GM19438 (cell line): Measurements from ENCODE around the gene FNDC5.

Source experiments
- ATAC-seq: cut with Tn5 transposase; IDR thresholded peaks from one replicate; pipeline ENCODE4 v1.9.1; 2021; ENCODE audit warnings: low read depth; ENCODE audit not compliant: unreplicated experiment

Gene FNDC5

DNA sequence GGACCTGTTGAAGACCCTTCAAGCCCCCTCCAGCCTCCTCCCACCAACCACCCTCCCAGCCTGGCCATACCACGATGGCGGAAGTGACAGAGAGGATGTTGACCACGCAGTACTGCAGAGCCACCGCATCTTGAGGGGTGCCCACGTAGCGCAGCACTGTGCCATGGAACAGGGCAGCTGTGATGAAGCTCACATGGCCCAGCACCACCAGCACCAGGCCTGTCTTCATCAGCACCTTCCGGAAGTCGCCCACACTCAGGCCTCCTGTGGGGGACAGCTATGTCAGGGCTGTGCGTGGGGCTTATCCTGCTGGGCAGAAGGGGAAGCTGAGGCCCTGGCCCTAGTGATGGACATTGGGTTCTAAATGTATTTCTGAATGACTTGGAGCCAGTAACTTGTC lies 27.3 kb upstream of the FNDC5 start:
- no peak for ATAC-seq

DNA sequence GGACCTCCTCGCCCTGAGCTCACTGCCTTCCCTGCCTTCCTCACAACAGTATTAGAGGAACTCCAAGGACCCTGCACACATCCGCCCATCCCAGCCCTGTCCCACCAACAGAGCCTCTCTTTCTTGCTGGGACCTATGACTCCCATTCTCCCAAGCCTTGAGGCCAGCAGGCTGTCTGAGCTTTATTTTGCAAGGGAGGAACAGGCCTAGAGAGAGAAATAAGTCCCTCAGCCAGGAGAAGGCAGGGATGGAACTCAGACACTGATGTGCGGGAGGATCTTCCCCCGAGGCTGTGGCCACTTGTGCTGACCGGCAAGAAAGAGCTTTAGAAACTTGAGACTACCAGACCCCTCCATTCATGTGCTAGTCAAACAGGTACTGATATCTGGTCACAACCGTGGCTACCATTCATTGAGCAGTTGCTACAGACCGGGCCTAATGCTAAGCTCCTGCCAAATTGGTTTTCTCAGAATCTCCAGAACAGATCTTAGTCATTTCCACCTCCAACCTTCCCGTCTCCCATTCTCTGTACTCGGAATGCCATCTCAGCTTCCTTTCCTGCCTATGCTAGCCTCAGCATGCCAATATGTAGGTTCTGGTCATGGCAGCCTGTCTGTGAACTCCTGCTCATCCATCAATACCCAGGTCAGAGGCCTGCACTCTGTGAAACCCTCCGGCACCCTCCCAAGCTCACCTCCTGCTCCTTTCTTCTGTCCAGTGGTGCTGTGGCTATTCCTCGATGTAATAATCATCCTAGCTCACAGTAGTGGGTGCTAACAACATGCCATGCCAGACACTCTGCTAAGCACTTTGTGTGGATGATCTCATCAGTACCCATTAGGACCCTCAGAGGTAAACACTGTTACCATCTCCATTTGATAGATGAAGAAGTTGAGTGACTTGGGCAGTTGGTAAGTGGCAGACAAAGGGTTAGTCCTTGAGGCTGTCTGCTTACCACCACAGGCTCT lies 26.7 kb upstream of the FNDC5 start:
- ATAC-seq: no peak

DNA sequence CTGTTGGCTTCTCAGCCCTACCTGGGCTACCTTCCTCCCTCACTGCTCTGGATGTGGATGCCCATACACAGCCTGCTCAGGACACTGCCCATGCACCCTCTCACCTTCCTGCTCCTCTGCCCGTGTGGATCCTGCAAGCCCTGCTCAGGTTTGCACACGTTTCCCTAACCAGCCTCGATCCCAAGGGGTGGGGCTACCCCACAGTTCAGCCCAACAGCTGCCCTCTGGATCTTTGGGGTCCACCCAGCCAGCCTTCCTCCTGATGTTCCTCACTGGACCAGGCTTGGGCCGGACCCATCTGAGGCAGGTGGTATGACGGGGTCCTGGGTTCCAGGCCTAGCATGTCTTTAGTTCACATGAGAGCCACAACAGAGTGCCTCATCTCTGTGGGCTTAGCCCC lies 25.7 kb upstream of the FNDC5 start:
- no peak for ATAC-seq

DNA sequence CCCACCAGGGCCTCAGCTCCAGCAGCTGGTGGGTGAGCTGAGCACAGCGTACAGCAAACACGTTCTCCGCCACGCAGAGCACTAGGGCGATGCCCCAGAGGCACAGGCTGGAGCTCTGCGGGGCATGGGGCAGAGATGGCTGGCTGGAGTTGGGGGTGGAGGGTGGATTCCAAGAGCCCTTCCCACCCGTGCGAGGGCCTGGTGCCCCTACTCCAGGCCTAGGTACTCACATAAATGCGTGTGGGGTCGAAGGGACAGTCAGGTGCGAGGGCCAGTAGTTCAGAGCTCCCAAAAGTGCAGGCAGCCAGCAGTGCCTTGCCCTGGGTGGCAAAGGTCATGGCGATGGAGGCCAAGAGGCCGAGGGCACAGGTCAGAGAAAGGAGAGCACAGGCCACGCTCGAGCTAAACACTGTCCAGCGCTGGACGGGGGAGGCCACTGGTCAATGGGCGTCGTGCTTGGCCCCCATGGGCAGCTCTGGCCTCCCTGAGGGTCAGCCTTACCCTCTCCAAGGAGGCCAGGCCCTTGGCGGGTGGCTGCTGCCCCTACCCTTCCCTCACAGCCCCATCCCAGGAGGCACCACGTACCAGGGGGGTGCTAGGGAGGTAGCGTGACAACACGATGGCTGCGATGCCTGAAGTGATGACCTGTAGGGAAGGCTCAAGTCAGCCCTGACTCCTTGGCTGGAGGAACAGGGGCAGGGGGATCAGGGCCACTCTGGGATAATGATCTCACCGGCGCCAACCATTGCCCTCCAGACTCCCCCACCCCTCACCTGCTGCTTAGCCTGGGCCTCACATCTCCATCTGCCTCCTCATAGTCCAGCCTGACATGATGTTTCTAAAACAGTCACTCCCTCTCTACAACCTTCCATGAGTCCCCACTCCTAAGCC lies 24.9 kb upstream of the FNDC5 start:
- ATAC-seq: no peak

DNA sequence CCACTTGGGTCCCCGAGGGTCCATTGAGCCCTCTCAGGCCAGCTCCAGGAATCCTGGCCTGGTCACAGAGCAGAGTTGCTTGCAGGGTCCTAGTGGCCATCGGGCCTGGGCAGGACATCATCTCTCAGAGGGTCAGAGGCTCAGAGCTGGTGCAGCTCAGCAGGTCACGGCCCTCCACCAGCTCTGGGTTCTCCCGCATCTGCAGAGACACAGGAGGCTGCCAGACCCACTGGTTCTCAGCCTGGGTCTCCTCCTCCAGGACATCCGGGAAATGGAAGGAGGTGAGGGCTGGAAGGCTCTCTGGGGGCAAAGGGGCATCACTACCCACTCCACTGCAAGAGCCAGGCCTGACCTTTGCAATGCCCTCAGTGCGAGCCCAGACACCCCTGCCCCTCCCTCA lies 24.0 kb upstream of the FNDC5 start:
- no peak for ATAC-seq

DNA sequence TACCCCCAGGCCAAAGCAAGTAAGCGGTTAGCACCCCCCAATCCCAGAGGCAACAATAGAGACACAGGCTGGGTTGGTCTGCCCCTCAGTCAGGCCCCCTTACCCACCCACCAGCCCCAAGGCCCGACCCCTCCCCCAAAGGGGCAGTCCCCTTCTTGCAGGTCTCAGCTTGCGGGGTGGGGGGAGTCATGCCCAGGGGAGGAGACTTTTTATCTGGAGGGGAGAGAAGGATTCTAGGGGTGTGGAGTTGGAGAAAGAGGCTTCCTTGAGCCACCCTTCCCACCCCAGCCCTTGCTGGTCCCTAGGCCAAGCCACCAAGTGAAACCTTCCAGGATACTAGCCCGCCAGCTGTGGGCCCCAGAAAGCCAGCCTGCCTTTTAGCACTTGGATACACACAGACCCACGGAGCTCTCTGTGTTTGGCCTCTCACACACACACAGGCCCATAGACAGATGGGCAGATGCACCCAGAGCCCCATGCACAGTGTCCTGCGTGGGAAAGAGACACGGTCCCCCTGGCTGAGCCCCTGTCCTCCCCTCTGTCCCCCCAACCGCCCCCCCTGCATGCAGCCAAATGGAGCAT lies 23.4 kb upstream of the FNDC5 start:
- no peak for ATAC-seq

DNA sequence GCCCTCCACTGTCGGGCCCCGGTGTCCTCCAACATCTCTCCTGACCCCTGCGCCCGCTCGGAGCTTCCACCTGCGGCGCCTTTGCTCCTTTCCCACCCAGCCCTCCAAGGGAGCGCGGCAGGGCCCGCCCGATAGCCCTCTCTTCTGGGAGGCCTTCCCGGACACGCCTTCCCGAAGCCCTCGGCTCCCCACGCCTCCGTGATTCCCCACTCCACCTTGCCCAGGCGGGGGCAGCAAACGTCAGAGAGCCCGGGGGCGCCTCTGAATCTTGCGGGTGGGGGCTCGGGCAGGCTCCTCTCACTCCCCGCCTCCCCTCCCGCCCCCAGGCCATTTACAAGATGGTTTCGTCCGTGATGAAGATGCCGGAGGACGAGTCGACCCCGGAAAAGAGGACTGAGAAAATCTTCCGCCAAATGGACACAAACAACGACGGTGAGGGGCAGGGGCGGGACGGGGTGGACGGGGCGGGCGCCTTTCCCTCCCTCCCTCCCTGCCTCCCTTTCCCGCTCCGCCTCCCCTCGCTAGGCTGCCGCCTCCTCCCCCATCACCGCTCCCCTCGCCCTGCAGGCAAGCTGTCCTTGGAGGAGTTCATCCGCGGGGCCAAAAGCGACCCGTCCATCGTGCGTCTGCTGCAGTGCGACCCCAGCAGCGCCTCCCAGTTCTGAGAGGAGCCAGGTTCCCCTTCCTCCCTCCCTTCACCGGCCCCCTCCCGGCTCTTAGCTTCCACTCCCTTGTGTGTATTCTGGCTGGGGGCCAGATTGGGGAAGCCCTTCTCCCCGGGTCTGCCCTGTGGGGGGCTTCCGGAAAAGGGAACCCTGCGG lies 22.7 kb upstream of the FNDC5 start:
- no peak for ATAC-seq

DNA sequence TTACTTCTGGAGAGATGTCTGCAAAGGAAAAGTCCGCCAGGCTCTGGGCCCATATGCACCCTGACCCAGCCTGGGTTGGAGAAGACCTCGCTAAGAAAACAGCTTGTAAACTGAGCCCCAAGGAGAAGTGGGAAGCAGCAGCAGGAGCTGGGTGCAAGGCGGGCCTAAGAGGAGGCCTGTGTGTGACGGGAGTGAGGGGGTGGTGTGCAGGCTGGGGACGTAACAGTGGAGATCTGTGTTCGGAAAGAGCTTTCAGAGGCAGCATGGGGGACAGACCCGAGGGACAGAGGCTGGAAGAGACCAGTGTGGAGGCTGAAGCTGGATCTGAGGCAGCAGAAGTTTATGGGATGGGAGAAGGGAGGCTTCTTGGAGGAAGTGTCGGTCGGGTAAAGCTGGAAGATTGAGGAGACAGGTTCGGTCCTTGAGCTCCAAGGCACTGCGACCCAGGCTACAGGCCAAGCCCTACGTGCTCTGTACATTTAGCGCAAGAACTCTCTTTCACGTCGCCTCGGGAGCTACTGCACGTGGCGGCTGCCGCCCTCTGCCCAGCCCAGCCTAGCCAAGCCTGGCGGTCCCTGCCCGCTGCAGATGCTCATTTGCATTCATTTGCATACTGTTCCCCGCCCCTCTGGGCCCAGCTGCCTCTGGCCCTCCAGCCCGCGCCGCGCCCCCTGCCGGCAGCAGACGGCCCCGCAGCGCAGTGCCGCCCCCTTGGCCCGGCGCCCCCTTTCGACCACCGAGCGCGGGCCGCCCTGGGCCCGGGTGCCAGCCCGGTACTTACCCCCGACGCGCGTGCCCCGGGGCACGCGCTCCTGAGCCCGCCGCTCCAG lies 21.9 kb upstream of the FNDC5 start:
- no peak for ATAC-seq

DNA sequence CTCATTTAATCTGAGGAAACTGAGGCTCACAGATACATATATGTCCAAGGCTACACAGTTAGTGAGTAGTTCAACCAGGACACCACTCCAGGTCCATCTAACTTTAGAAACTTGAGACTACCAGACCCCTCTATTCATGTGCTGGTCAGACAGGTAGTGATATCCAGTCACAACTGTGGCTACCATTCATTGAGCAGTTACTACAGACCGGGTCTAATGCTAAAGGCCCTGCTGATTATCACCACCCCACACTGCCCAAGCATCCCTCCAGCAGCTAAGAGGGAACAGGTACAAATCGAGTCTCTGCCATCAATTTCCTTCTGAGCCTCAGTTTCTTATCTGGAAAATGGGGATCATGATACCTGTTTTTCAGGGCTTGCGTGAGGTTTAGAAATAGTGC lies 20.9 kb upstream of the FNDC5 start:
- ATAC-seq: no peak

DNA sequence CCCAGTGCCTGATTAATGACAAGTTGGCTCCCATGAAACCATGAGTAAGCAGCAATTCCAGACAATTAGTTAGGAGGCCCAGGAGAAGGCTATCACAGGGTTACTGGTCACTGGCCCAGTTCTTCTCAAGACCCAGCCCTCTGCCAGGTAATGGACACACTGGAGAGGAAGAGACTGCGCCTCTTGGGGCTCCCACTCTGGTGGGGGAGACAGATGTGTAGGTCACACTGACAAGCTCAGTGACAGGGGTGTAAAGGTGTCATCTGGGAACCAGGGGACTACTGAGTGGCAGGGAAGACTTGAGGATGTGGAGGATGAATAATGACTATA lies 20.5 kb upstream of the FNDC5 start:
- no peak for ATAC-seq

DNA sequence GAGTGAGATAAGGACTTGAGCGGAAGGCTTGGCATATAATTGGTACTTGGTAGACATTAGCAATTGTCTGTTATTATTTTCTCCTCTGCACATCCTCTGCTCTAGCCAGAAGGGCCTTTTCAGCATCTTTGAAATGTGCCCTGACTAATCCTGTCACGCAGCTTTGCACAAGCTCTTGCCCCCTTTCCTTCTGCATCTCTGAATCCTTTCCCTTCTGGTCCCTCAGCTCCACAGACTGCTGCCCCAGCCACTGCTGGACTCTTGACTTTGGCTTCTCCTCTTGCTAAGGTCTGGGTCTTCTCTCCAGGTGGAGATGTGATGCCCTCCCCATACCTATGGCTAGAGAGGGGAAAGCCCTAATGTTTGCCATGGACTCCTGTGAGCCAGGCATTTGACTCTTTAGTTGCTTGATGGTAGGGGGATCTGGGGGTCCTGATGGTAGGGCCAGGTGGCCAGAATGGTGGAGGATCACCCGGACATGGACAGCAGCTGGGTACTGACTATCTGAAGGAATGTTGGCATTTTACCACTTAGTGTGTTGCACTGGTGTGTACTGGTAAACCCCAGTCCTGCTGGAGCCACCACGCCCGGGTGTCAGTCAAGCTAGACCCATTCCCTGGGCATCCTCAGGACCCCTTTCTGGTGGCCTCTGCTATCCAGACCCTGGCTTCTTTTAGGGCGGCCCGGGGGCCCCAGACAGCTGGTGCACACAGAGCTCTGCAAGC lies 20.0 kb upstream of the FNDC5 start:
- ATAC-seq: no peak

DNA sequence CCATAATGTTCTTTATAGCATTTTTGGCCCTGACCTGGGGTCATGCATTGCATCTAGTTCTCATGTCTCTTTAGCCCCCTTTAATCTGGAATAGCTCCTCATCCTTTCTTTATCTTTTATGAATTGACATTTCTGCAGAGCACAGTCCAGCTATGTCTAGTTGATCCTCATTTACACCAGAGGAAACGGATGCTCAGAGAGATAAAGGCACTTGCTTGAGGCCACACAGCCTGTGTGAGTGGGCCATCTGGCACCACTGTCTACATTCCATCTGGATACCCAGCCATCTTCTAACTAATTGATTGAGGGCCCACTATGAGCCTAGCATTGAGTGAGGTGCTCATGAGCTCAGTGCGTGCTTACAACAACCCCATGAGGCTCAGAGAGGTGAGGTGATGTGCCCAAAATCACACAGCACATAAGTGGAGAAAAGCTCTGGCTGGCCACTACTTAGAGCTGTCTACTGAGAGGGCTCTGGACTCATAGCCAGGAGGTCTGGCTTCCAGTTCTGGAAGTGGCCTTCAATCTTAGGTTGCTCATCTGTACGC lies 19.1 kb upstream of the FNDC5 start:
- no peak for ATAC-seq

DNA sequence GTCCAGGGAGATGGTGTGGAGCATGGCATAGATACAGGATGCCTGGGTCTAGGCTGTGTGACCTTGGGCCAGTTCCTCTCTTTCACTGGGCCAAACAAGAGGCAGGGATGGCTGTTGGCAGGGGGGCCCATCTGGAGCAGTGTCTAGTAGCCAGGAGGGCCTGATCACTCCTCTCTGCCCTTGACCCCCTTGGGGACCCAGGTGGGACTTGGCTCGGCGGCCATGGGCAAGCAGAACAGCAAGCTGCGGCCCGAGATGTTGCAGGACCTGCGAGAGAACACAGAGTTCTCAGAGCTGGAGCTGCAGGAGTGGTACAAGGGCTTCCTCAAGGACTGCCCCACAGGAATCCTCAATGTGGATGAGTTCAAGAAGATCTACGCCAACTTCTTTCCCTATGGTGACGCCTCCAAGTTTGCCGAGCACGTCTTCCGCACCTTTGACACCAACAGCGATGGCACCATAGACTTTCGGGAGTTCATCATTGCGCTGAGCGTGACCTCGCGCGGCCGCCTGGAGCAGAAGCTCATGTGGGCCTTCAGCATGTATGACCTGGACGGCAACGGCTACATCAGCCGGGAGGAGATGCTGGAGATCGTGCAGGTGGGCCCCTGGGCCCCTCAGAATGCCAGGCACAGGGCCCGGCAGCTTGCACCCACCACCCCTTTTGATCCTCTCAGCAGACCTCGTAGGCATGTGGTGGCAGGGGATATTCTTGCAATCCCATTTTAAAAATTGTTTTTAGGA lies 18.1 kb upstream of the FNDC5 start:
- ATAC-seq: no peak

DNA sequence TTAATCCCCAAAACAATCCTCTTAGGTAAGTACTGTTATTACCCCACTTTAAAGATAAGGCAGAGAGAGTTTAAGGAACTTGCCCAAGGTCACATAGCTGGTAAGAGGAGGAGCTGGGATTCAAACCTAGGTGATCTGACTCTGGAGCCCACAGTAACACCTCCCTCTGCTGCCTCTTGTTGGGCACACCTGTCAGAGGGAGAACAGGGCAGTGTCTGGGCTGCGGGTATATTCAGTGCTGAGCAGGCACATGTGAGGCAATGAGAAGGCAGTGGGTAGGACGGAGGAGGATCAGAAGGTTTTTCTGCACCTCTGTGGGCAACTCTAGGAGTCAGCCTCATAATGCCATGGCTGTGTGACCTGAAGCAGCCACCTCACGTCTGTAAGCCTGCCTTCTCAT lies 17.4 kb upstream of the FNDC5 start:
- no peak for ATAC-seq

DNA sequence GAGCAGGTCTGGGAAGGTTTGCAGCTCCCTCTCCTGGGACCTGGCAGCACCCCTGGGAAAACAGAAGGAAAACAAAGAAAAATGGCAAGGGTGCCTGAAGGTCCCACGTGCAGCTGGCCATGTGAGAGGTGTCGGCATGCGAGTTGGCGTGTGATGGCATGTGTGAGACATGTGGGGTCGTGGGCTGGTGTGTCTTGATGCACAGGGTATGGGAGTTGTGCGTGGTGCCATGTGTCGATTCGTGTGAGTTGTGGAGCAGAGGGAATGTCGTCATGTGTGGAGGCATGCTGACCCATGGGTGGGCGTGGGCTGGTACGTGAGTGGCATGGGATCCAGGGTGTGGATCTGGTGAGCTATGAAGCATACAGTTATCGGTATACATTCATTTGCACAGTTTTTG lies 16.9 kb upstream of the FNDC5 start:
- ATAC-seq: no peak

DNA sequence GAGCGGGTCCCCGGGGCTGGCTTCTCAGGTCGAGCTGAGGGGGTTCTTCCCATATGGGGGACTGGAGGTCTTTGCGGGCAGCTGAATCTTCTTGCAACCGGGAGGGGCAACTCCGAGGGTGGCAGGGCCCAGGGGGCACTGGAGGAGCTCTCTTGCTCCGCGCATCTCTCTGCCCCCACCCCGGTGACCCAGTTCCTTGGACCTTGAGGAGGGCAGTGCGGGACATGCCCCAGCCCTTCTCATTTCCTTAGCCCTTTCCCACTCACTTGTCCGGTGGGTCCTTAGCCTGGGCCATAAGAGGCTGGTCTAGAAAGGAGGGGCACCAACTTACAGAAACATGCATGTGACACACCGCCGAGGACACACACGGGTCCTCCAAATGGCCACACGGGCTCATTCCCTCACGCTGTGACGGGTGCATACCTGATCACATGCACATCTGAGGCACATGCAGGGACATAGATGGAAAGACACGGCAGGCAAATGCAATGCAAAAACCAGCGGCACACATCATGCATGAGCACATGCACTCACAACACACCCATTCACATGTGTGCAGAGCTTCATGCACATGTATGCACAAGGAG lies 16.2 kb upstream of the FNDC5 start:
- ATAC-seq: no peak

DNA sequence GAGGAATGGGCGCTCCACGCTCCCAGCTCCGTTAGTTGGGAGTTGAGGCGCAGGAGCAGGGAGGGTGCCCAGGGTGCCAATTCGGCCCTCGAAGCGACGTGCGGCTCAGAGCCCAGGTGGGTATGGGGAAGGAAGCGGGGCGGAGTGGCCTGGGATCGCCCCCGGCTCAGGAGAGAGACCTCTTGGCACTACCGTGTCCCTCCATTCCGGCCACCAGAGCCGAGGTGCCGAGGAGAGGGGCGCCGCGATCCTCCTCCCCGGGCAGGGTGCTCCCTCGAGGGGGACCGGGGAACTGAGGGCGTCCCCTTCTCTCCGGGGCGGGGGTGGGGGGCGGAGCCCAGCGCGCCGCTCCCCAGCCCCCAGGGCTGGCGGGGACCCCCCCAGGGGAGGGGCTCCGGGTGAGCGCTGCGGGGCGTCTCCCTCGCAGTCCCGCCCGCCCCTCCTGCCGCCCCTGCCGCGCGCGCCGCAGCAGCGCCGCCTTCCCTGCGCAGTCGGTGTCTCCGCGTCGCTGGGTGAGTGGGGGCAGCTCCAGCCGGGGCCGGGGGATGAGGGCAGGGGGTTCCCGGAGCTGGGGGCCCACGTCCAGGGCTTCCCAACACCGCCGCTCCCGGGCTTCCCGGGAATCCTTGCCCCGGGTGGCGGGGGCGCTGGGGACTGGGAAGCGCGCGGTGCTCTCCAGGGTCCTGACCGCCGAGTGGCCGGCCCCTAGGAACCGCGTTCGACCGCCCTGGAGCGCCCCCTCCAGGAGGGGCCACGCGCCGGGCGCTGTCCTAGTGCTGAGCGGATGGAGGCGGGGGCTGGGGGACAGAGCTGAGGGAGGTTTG lies 15.5 kb upstream of the FNDC5 start, which contains the start of gene HPCA:
HPCA (plus strand) TSS at position 488 of the 824 bp plus-strand sequence. CDS start 2,408 bp downstream, outside the sequence.
- no peak for ATAC-seq
